ENCODE data around the gene P3H1. TPM values are rescaled to one million over a fixed set of nuclear protein-coding genes. Genes with fewer than 3 reads are reported as not detected.
"Not testable (repeated sequence)": the region's sequence is repeated elsewhere in the genome, so short reads cannot be mapped to it uniquely, and the experiment has no call there.

P3H1 gene
- total and polyA plus RNA-seq, 9 donors: 22.5 to 47.0 (median 39.4) TPM

DNA sequence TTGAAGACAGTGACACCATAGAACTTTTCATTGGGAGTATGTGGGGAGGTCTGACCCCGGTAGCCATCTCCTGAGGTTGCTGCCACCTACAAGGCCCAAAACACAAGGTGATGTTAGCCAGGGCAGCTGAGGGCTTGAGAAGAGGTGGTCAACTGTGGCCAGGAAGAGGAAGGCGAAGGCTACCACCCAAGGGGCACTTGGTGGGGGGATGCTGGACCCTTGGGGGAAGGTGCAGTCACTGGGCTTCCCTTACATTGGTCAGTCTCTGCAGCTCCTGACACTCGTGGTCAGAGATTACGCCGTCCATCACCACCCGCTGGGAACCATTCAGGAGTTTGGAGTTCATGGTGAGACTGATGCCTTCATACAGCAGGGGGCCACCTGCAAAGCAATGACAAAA is 14.5 kb downstream of the P3H1 start:
- no peaks in the 10 kb centered on the region for H3K4me1 ChIP-seq (ENCODE audit: insufficient read depth)
- H3K27ac ChIP-seq: no peak overlapping the region
- H3K27me3 ChIP-seq: no peaks in the 10 kb centered on the region
- intact Hi-C loops (cut with DNase I): no loop called here
- H3K9me3 ChIP-seq: no peaks in the 10 kb centered on the region
- TF ChIP-seq EP300 (IDR thresholded peaks at IDR 0.05): no peak
- no peak for DNase-seq
- H3K36me3 ChIP-seq: no peaks in the 10 kb centered on the region
- WGBS, 3 donors: 96 to 99% (median 98%) methylated on average over 6 of the region's 6 CpGs
- H3K4me3 ChIP-seq: no peak overlapping the region

DNA sequence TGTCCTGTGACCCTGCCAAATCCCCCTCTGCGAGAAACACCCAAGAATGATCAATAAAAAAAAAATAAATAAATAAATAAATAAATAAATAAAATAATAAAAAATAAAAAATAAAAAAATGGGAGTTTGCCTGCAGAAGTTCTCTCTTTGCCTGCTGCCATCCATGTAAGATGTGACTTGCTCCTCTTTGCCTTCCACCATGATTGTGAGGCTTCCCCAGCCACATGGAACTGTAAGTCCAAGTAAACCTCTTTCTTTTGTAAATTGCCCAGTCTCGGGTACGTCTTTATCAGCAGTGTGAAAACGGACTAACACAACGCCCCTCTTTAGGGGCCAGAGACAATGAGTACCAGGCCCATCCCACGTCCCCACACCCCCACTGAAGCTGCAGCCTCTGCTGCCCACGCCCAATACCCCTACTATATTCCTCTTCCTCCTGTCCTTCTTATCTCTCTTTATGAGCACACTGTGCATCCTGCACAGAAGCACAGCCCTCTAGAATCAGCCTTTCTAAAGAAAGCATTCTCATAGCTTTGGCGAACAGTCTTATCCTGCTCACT is 15.2 kb downstream of the P3H1 start:
- H3K4me1 ChIP-seq (ENCODE audit: insufficient read depth); H3K4me3 ChIP-seq; DNase-seq; intact Hi-C loops (cut with DNase I); H3K36me3 ChIP-seq; H3K27ac ChIP-seq; H3K27me3 ChIP-seq; H3K9me3 ChIP-seq: not testable (repeated sequence)
- WGBS, 3 donors: 88 to 96% (median 88%) methylated on average over 8 of the region's 8 CpGs

GRCh38 chr1:42750041-42750440 is 16.8 kb downstream of the P3H1 start:
- DNase-seq: no peak
- intact Hi-C loops (cut with DNase I): no loop called here

GRCh38 chr1:42748461-42749410 is 18.1 kb downstream of the P3H1 start:
- H3K9me3 ChIP-seq: no peaks in the 10 kb centered on the region
- H3K36me3 ChIP-seq: no peaks in the 10 kb centered on the region
- intact Hi-C loops (cut with DNase I): no loop called here
- H3K27ac ChIP-seq: no peak overlapping the region
- DNase-seq: no peak
- WGBS, 3 donors: 80 to 87% (median 84%) methylated on average over 14 of the region's 14 CpGs
- H3K27me3 ChIP-seq: no peaks in the 10 kb centered on the region
- TF ChIP-seq, protein P1, sequence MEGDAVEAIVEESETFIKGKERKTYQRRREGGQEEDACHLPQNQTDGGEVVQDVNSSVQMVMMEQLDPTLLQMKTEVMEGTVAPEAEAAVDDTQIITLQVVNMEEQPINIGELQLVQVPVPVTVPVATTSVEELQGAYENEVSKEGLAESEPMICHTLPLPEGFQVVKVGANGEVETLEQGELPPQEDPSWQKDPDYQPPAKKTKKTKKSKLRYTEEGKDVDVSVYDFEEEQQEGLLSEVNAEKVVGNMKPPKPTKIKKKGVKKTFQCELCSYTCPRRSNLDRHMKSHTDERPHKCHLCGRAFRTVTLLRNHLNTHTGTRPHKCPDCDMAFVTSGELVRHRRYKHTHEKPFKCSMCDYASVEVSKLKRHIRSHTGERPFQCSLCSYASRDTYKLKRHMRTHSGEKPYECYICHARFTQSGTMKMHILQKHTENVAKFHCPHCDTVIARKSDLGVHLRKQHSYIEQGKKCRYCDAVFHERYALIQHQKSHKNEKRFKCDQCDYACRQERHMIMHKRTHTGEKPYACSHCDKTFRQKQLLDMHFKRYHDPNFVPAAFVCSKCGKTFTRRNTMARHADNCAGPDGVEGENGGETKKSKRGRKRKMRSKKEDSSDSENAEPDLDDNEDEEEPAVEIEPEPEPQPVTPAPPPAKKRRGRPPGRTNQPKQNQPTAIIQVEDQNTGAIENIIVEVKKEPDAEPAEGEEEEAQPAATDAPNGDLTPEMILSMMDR (IDR thresholded peaks at IDR 0.05): no peak
- TF ChIP-seq POLR2A (IDR thresholded peaks at IDR 0.05) (no peak), EP300 (IDR thresholded peaks at IDR 0.05) (no peak)
- no peak overlapping the region for H3K4me3 ChIP-seq
- H3K4me1 ChIP-seq (ENCODE audit: insufficient read depth): no peaks in the 10 kb centered on the region

More at GRCh38 chr1:42750041-42750440, 16.8 kb downstream of the P3H1 start:
- 89 to 95% (median 91%) methylated on average over 12 of the region's 12 CpGs for WGBS, 3 donors
- H3K4me1 ChIP-seq (ENCODE audit: insufficient read depth): no peaks in the 10 kb centered on the region
- no peaks in the 10 kb centered on the region for H3K27me3 ChIP-seq
- TF ChIP-seq POLR2A (IDR thresholded peaks at IDR 0.05) (no peak), EP300 (IDR thresholded peaks at IDR 0.05) (no peak)
- TF ChIP-seq, protein P1 (IDR thresholded peaks at IDR 0.05): no peak
- no peak overlapping the region for H3K27ac ChIP-seq
- H3K36me3 ChIP-seq: no peaks in the 10 kb centered on the region
- H3K9me3 ChIP-seq: no peaks in the 10 kb centered on the region
- no peak overlapping the region for H3K4me3 ChIP-seq

DNA sequence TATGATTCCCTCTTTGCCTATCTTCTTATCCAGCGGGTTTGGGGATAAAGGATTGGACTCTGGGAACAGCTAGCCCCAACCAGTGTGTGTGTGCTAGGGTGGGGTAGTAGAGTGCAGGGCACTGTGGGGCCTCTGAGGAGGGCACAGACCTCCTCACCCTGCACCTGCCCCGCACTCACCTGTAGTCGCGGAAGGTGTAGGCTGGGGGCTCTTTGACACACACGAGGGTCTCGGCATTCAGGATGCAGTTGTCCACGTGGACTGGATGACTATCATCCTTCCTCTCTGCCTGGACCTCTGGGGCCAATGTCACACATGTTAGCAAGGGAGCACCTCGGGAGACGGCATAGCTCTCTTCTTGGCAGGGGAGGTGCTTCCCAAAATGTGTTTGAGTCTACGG is 18.8 kb downstream of the P3H1 start:
- Histone ChIP-seq H3K4me1 (ENCODE audit: insufficient read depth) (no peaks in the 10 kb centered on the region), H3K9me3 (no peaks in the 10 kb centered on the region), H3K27ac (no peak overlapping the region), H3K36me3 (no peaks in the 10 kb centered on the region), H3K4me3 (no peak overlapping the region), H3K27me3 (no peaks in the 10 kb centered on the region)
- intact Hi-C loops (cut with DNase I): no loop called here
- 75 to 85% (median 81%) methylated on average over 9 to 10 of the region's 10 CpGs for WGBS, 3 donors
- TF ChIP-seq, protein P1 (IDR thresholded peaks at IDR 0.05): no peak
- TF ChIP-seq EP300 (IDR thresholded peaks at IDR 0.05) (no peak), POLR2A (IDR thresholded peaks at IDR 0.05) (no peak)
- DNase-seq: no peak

Measured in ovary (tissue), 9 donors.